Cardiac fibroblast (primary cell): ENCODE measurements around the gene OR5M11.
"Not testable (repeated sequence)": the region's sequence is repeated elsewhere in the genome, so short reads cannot be mapped to it uniquely, and the experiment has no call there.

Experiments used
- DNase-seq, 2 donors: peaks; one replicate each; pipeline versions ENCODE4 v3.0.0 to v3.0.0-alpha.2; 2010; ENCODE audit warnings: low read depth in 2 of 2
- H3K4me3 ChIP-seq, 2 donors: replicated peaks in 1 of 2; 1 replicate in 1 of 2; 2 replicates in 1 of 2; pipeline ENCODE4 v1.5.1; 2011; ENCODE audit warnings: low read depth in 2 of 2, low read length in 2 of 2, mild to moderate bottlenecking in 2 of 2, moderate library complexity in 1 of 2
- CTCF ChIP-seq: IDR thresholded peaks from one replicate; pipeline ENCODE4 v1.5.1; 2011; ENCODE audit warnings: low read depth, mild to moderate bottlenecking, low read length, inconsistent platforms

Gene OR5M11

GRCh38 chr11:56543157-56543556 lies at the start of gene OR5M11:
TSS of gene OR5M11 (minus strand) at chr11:56543257. CDS start at chr11:56543257, 0 bp downstream.
- no peak for DNase-seq
- no peak within 1 kb of the TSS for H3K4me3 ChIP-seq
- TF ChIP-seq CTCF: no peak

DNA sequence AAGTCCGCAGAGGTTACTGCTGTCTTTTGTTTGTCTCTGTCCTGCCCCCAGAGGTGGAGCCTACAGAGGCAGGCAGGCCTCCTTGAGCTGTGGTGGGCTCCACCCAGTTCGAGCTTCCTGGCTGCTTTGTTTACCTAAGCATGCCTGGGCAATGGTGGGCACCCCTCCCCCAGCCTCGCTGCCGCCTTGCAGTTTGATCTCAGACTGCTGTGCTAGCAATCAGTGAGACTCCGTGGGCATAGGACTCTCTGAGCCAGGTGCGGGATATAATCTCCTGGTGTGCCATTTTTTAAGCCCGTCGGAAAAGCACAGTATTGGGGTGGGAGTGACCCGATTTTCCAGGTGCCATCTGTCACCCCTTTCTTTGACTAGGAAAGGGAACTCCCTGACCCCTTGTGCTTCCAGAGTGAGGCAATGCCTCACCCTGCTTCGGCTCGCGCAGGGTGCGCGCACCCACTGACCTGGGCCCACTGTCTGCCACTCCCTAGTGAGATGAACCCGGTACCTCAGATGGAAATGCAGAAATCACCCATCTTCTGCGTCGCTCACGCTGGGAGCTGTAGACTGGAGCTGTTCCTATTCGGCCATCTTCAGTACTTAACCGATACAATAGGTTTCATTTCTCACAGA lies 49.1 kb upstream of the OR5M11 start:
- not testable (repeated sequence) for H3K4me3 ChIP-seq, DNase-seq

DNA sequence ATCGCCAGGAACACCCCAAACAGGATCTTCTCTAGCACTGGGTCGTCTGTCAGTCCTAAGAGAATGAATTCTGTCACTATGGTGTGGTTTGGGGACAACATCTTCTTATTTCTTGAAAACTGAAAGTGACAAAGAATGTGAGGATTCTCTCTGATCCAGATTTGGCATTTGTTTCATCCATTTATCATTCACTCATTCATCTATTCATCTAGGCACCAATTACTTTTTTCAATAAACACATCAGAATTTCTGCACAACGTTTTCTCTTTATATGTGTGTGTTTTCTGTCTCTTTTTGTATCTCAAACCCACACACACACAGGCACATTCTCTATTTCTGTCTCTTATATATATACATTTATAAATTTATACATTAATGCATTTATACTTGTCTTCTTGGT lies 34.6 kb upstream of the OR5M11 start, which contains the start of gene OR5M10:
TSS of gene OR5M10 (minus strand) at position 101 of the 400 bp plus-strand sequence. CDS start at position 101, 0 bp downstream.
- H3K4me3 ChIP-seq: no peak within 1 kb of the TSS
- no peak for TF ChIP-seq CTCF
- no peak for DNase-seq

GRCh38 chr11:56558574-56558973 lies 15.5 kb upstream of the OR5M11 start:
- DNase-seq: no peak
- TF ChIP-seq CTCF: no peak
- H3K4me3 ChIP-seq: no peak overlapping the region

DNA sequence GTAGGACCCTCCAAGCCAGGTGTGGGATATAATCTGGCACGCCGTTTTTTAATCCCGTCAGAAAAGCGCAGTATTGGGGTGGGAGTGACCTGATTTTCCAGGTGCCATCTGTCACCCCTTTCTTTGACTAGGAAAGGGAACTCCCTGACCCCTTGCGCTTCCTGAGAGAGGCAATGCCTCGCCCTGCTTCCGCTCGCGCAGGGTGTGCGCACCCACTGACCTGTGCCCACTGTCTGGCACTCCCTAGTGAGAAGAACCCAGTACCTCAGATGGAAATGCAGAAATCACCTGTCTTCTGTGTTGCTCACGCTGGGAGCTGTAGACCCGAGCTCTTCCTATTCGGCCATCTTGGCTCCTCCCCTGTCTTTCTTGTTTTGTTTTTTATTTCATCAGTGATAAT lies 11.6 kb upstream of the OR5M11 start:
- not testable (repeated sequence) for H3K4me3 ChIP-seq, DNase-seq

DNA sequence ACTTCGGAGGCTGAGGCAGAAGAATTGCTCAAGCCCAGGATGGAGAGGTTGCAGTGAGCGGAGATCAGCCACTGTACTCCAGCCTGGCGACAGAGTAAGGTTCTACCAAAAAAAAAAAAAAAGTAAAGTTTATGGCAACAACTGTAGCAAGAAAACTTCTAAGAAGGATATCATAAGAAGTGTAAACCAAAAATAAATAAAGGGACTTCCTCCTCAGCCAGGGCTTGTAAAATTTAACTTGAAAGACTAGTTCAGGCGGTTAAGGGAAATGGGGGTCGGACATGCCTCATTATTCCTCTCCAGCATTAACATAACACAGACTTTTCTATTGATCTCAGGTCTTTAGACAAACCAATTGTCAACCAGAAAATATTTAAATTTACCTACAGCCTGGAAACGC lies 2.5 kb upstream of the OR5M11 start:
- no peak overlapping the region for H3K4me3 ChIP-seq
- no peak for DNase-seq
- no peak for TF ChIP-seq CTCF

GRCh38 chr11:56543739-56544138 lies 682 bp upstream of the OR5M11 start:
- H3K4me3 ChIP-seq: no peak overlapping the region
- no peak for DNase-seq
- no peak for TF ChIP-seq CTCF

DNA sequence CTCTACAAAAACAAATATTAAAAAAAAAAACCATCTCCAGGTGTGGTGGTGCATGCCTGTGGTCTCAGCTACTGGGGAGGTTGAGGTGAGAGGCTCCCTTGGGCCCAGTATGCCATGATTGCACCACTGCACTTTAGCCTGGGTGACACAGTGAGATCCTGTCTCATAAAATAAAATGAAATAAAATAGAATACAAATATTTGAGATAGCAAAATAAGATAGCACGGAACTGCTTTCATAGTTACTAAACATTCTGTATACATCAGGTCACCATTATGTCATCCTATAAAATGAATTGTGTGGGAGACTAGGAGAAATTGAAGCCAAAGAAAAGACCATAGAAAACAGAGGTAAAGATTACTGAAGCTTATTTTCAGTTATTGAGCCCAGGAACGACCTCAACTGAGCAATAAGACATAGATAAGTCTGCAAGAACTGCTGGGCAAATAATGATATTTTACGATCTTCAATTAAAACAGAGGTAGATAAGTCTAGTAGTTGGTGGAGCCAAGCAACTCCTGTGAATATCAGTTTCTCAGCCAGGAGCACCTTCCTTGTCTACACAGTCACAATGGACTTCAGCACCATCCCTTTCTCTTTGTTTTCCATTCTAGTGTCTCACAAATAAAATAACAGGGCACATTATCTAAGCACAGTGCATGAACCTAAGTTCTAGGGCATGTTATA lies 9.9 kb downstream of the OR5M11 start:
- no peak for TF ChIP-seq CTCF

More for the DNA sequence above, 9.9 kb downstream of the OR5M11 start:
- DNase-seq: no peak
- H3K4me3 ChIP-seq: no peak overlapping the region
